Mesenchymal stem cell (in vitro differentiated cells and primary cell): ENCODE measurements around the gene TCF4.

ENCODE experiments used
- DNase-seq: peaks from one replicate; pipeline ENCODE4 v3.0.0-alpha.2; 2013
- H2AFZ ChIP-seq: one replicate; pipeline ENCODE4 v1.6.1; 2013; ENCODE audit warnings: low read depth, mild to moderate bottlenecking, control low read depth, inconsistent platforms, low read length, moderate library complexity
- H2AK5ac ChIP-seq: 2 replicates; pipeline ENCODE4 v1.6.1; 2013; ENCODE audit warnings: low read length, moderate library complexity, mild to moderate bottlenecking, inconsistent platforms; ENCODE audit not compliant: severe bottlenecking
- H2BK120ac ChIP-seq: one replicate; pipeline ENCODE4 v1.6.1; 2013; ENCODE audit warnings: low read depth, mild to moderate bottlenecking, inconsistent platforms, low read length, moderate library complexity
- H2BK12ac ChIP-seq, 2 experiments: one replicate each; pipeline ENCODE4 v1.6.1; 2013; ENCODE audit warnings: inconsistent platforms in 2 of 2, low read length in 2 of 2, mild to moderate bottlenecking in 2 of 2, moderate library complexity in 2 of 2, control low read depth in 1 of 2
- H2BK15ac ChIP-seq: one replicate; pipeline ENCODE4 v1.6.1; 2013; ENCODE audit warnings: mild to moderate bottlenecking, low read depth, inconsistent platforms; ENCODE audit not compliant: poor library complexity, severe bottlenecking
- H2BK5ac ChIP-seq: 2 replicates; pipeline ENCODE4 v1.6.1; 2013; ENCODE audit warnings: low read depth, mild to moderate bottlenecking, low read length, control low read depth, inconsistent platforms; ENCODE audit not compliant: poor library complexity, severe bottlenecking
- H3K14ac ChIP-seq, 2 experiments: one replicate each; pipeline ENCODE4 v1.6.1; 2013; ENCODE audit warnings: inconsistent platforms in 2 of 2, low read length in 2 of 2, control low read depth in 1 of 2, mild to moderate bottlenecking in 1 of 2, moderate library complexity in 1 of 2
- H3K18ac ChIP-seq, 2 experiments: one replicate each; pipeline ENCODE4 v1.6.1; 2013; ENCODE audit warnings: inconsistent platforms in 2 of 2, low read length in 2 of 2, control low read depth in 1 of 2, low read depth in 1 of 2, mild to moderate bottlenecking in 1 of 2
- H3K23ac ChIP-seq, 2 experiments: one replicate each; pipeline ENCODE4 v1.6.1; 2013; ENCODE audit warnings: inconsistent platforms in 2 of 2, low read length in 2 of 2, mild to moderate bottlenecking in 2 of 2, moderate library complexity in 2 of 2, control low read depth in 1 of 2
- H3K27ac ChIP-seq: 2 replicates; pipeline ENCODE4 v1.5.1; 2013; ENCODE audit warnings: mild to moderate bottlenecking, moderate library complexity, low read length, control low read depth, inconsistent platforms; ENCODE audit not compliant: poor library complexity, severe bottlenecking
- H3K27me3 ChIP-seq, 2 experiments: 2 replicates each; pipeline versions ENCODE4 v1.6.1 to v1.7.0; 2013; ENCODE audit warnings: low read length in 2 of 2, mild to moderate bottlenecking in 2 of 2, moderate library complexity in 2 of 2, control low read depth in 1 of 2, inconsistent platforms in 1 of 2; ENCODE audit not compliant: control insufficient read depth in 1 of 2, insufficient read depth in 1 of 2
- H3K36me3 ChIP-seq, 2 experiments: 2 replicates each; pipeline versions ENCODE4 v1.6.1 to v1.7.0; 2013; ENCODE audit warnings: low read length in 2 of 2, control low read depth in 1 of 2, inconsistent platforms in 1 of 2, low read depth in 1 of 2, mild to moderate bottlenecking in 1 of 2; ENCODE audit not compliant: insufficient read depth in 2 of 2, control insufficient read depth in 1 of 2
- H3K4ac ChIP-seq, 2 experiments: one replicate each; pipeline ENCODE4 v1.6.1; 2013; ENCODE audit warnings: inconsistent platforms in 2 of 2, low read length in 2 of 2, mild to moderate bottlenecking in 2 of 2, moderate library complexity in 2 of 2, control low read depth in 1 of 2, low read depth in 1 of 2
- H3K4me1 ChIP-seq: 2 replicates; pipeline ENCODE4 v1.6.1; 2013; ENCODE audit warnings: low read depth, low read length, control low read depth; ENCODE audit not compliant: control insufficient read depth, insufficient read depth
- H3K4me2 ChIP-seq: 2 replicates; pipeline ENCODE4 v1.6.1; 2013; ENCODE audit warnings: low read length, mild to moderate bottlenecking, inconsistent platforms; ENCODE audit not compliant: poor library complexity, severe bottlenecking
- H3K4me3 ChIP-seq, 2 experiments: 2 replicates each; pipeline versions ENCODE4 v1.5.1 to v1.7.0; 2013; ENCODE audit warnings: low read length in 2 of 2, mild to moderate bottlenecking in 2 of 2, control low read depth in 1 of 2, low read depth in 1 of 2; ENCODE audit not compliant: insufficient read depth in 1 of 2
- H3K79me1 ChIP-seq: replicated peaks from 2 replicates; pipeline ENCODE4 v1.6.1; 2013; ENCODE audit warnings: mild to moderate bottlenecking, control low read depth, low read length, inconsistent platforms; ENCODE audit not compliant: poor library complexity, severe bottlenecking
- H3K9ac ChIP-seq: 2 replicates; pipeline ENCODE4 v1.7.0; 2013; ENCODE audit warnings: mild to moderate bottlenecking, low read length, moderate library complexity
- H3K9me3 ChIP-seq: 2 replicates; pipeline ENCODE4 v1.7.0; 2013; ENCODE audit warnings: mild to moderate bottlenecking, low read length; ENCODE audit not compliant: control insufficient read depth
- H4K8ac ChIP-seq: one replicate; pipeline ENCODE4 v1.6.1; 2013; ENCODE audit warnings: inconsistent platforms, mild to moderate bottlenecking, low read length, moderate library complexity
- H4K91ac ChIP-seq: one replicate; pipeline ENCODE4 v1.6.1; 2013; ENCODE audit warnings: mild to moderate bottlenecking, low read length, inconsistent platforms
- WGBS: methylation state at CpG from one replicate; pipeline ENCODE4 v1.1.7; 2013; ENCODE audit warnings: mixed read lengths; 5-methylcytosine and 5-hydroxymethylcytosine counted together

Gene TCF4

DNA sequence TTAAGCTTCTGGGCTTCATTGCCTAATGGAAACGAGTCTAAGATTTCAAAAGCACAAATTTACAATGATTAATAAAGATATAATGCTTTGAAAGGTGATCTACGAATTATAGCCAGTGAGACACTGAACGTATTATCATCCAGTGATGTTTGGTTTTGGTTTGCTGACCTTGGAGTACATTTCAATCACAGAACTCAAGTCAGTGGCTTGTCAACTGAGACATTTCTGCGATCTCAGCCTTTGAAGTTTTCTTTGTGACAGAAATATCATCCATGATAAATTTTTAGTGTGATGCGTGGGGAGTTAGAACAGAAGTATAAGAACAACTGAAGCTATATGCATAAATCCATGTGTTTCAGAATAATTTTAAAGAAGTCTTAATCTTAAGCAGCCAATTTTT, 263.8 kb downstream of the TCF4 start:
- H3K4me1 ChIP-seq: peaks cover 2% of the 10 kb centered on the region
- no peak overlapping the region for H3K4me3 ChIP-seq
- DNase-seq: no peak
- H2AFZ ChIP-seq: no peak overlapping the region
- peaks cover 10% of the 10 kb centered on the region for H3K79me1 ChIP-seq
- H2BK120ac ChIP-seq: no peak overlapping the region
- no peaks in the 10 kb centered on the region for H3K27me3 ChIP-seq
- H4K8ac ChIP-seq: no peak overlapping the region
- H3K14ac ChIP-seq: no peak overlapping the region
- no peaks in the 10 kb centered on the region for H3K9me3 ChIP-seq
- no peak overlapping the region for H2BK12ac ChIP-seq
- no peak overlapping the region for H4K91ac ChIP-seq
- no peak overlapping the region for H2BK15ac ChIP-seq
- H3K18ac ChIP-seq: no peak overlapping the region
- H3K23ac ChIP-seq: no peak overlapping the region
- WGBS: 92% methylated on average over 3 of the region's 5 CpGs
- H3K4ac ChIP-seq: no peak overlapping the region
- peak overlapping the region; percentile 83 for H3K9ac ChIP-seq
- H3K4me2 ChIP-seq: no peak overlapping the region
- H2AK5ac ChIP-seq: no peak overlapping the region
- H3K36me3 ChIP-seq: no peaks in the 10 kb centered on the region
- no peak overlapping the region for H3K27ac ChIP-seq
- no peak overlapping the region for H2BK5ac ChIP-seq

DNA sequence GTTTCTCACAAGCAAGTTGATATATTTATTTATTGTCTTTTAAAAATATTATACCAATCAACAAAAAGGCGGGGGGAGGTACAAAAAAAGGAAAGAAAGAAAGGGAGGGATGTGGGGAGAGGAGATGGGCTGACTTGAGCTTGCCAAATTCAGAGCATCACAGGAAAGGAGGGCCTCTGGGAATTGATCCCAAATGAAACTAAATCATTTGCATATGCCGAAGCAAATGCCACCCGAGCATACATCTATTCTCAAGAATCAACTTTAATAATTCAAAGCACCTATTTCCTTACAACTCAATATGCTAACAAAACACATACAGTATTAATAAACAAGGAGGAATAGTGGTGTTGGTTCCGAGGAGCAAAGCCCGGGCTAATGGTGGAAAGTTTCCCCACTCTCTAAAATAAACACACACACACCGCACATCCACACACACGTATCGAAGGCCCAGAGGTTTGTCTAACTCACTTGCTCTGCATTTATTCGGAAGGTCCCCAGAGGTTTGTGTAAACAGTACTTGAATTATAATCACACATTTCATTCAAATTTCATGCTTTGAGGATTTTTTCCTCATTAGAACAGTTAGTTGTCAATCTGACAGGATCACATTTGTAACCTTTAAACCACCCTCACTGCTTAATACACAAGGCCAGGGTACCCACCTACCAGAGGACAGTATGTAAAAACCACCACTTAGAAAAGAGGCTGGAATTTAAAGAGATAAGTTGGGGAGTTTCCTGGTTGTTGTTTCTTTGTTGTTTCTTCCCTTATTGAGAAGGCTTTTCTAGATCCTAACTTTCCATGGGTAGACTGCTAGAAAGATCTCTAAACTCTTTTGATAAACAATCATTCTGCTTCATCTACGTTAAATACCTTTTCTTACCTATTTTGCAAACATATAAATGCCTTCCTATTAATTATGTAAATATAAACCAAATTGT, 264.7 kb downstream of the TCF4 start:
- no peak overlapping the region for H3K14ac ChIP-seq
- no peaks in the 10 kb centered on the region for H3K27me3 ChIP-seq
- no peak overlapping the region for H2AK5ac ChIP-seq
- no peak overlapping the region for H2BK5ac ChIP-seq
- H3K79me1 ChIP-seq: peaks cover 11% of the 10 kb centered on the region
- H3K4me1 ChIP-seq: peaks cover 2% of the 10 kb centered on the region
- H3K4me3 ChIP-seq: peak overlapping the region in 1 of 2 experiments; percentile 84
- H3K23ac ChIP-seq: no peak overlapping the region
- WGBS: 50% methylated on average over 3 of the region's 10 CpGs
- no peaks in the 10 kb centered on the region for H3K9me3 ChIP-seq
- H3K36me3 ChIP-seq: no peaks in the 10 kb centered on the region
- peak; percentile 68 for DNase-seq
- H3K18ac ChIP-seq: no peak overlapping the region
- H2BK12ac ChIP-seq: no peak overlapping the region
- H3K9ac ChIP-seq: peak overlapping the region; percentile 83
- no peak overlapping the region for H4K91ac ChIP-seq
- no peak overlapping the region for H3K4me2 ChIP-seq
- no peak overlapping the region for H3K4ac ChIP-seq
- no peak overlapping the region for H2BK120ac ChIP-seq
- H2AFZ ChIP-seq: no peak overlapping the region
- H3K27ac ChIP-seq: no peak overlapping the region
- H4K8ac ChIP-seq: no peak overlapping the region
- no peak overlapping the region for H2BK15ac ChIP-seq

- peaks cover 2% of the 10 kb centered on the region for H3K4me1 ChIP-seq
- no peak overlapping the region for H2BK5ac ChIP-seq
- peak overlapping the region; percentile 73 to 86 for H3K4ac ChIP-seq
- peak overlapping the region; percentile 88 for H2BK15ac ChIP-seq
- peak overlapping the region in 1 of 2 experiments; percentile 86 for H3K14ac ChIP-seq
- peak overlapping the region; percentile 52 to 84 for H3K4me3 ChIP-seq
- H4K91ac ChIP-seq: no peak overlapping the region
- peak overlapping the region; percentile 29 for H2BK120ac ChIP-seq
- H3K79me1 ChIP-seq: peaks cover 11% of the 10 kb centered on the region
- peak overlapping the region; percentile 83 for H3K9ac ChIP-seq
- peak overlapping the region; percentile 67 to 97 for H3K18ac ChIP-seq
- 1% methylated on average over 25 of the region's 30 CpGs for WGBS
- H4K8ac ChIP-seq: peak overlapping the region; percentile 82
- H3K23ac ChIP-seq: no peak overlapping the region
- H2BK12ac ChIP-seq: peak overlapping the region in 1 of 2 experiments; percentile 42
- H3K36me3 ChIP-seq: no peaks in the 10 kb centered on the region
- no peaks in the 10 kb centered on the region for H3K27me3 ChIP-seq
- peak overlapping the region; percentile 69 for H2AFZ ChIP-seq
- H3K9me3 ChIP-seq: no peaks in the 10 kb centered on the region
- H2AK5ac ChIP-seq: no peak overlapping the region
- DNase-seq: peak; percentile 96
- H3K27ac ChIP-seq: peak overlapping the region; percentile 76
- H3K4me2 ChIP-seq: peak overlapping the region; percentile 78
These were observed 265.7 kb downstream of the TCF4 start for GRCh38 chr18:55322178-55322735.
